GM19468 (cell line): Measurements from ENCODE around the gene HOXD8.

Experiments used
- ATAC-seq: cut with Tn5 transposase; IDR thresholded peaks from one replicate; pipeline ENCODE4 v1.9.1; 2021; ENCODE audit warnings: mild to moderate bottlenecking, moderate library complexity, moderate number of reproducible peaks; ENCODE audit not compliant: unreplicated experiment; ENCODE audit errors: extremely low read depth

HOXD8 gene

GRCh38 chr2:176126929-176127773, 2.4 kb upstream of the HOXD8 start:
- no peak for ATAC-seq

DNA sequence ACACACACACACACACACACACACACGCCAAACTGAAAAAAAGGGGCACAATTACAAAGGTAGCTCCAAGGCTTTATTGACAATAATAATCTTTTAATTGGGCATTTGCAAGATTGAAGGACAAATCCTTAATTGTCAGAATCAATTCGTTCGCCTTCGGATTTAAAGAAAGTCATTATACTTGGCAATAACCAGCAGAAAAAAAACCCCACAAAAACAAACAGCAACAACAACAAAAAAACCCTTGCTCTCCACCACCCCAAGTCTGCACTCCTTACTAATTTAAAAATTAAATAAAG, 1.8 kb upstream of the HOXD8 start:
- ATAC-seq: no peak

GRCh38 chr2:176128172-176128981, 1.1 kb upstream of the HOXD8 start:
- ATAC-seq: no peak

GRCh38 chr2:176129813-176130146, 275 bp downstream of the HOXD8 start:
- ATAC-seq: no peak

GRCh38 chr2:176130147-176130956, 847 bp downstream of the HOXD8 start:
- ATAC-seq: no peak

- ATAC-seq: no peak
Measured at GRCh38 chr2:176130957-176131847, 1.7 kb downstream of the HOXD8 start.

DNA sequence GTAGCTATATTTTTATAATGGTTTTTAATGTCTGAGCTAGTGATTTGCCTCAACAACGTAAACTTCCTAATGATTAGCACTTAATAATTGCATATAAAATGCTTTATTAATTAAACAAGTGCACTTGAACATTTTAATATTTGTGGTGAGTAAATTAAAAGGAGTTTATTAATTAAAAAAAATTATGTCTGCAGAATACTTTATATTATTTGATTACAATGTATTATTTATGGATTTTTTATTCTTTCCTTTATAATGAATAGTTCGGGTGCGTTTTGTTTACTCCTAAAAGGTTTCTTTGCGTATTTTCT, 2.3 kb downstream of the HOXD8 start:
- no peak for ATAC-seq

GRCh38 chr2:176132205-176133171, 3.0 kb downstream of the HOXD8 start:
- no peak for ATAC-seq

DNA sequence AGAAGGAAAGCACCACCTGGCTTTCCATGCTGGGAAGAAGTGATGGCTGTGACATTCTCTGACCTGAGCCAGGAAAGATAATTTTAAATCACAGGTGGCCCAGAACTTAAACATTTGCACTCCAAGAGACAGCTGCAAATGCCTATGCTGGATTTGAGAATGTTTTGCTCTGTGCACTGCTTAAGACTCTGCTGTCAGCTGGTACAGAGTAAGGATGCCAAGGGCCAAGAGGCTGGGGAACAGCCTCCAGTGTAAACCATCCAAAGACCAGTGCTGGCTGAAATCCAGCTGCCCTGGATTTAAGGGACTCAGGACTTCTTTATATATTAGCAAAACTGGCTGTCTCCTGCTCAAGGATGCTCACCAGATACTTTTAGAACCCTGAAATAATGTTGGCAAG, 3.9 kb downstream of the HOXD8 start:
- no peak for ATAC-seq

DNA sequence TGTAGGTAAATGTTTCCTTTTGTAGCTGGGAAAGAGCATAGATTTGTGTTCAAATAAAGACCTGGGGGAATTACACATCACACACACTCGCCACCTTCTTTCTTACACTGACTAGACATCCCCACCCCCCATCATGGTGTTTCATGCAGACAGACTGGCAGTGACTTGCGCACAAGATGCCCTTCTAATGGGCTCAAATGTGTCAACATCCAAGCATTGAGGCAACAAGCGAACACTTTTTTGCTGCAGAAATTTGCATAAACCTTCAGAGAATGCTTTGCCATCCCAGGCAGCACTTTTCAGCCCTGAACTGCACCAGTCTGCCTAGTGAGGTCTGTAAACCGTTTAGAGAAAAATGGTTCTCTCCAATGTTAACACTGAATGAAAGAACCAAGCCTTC, 4.5 kb downstream of the HOXD8 start:
- no peak for ATAC-seq

DNA sequence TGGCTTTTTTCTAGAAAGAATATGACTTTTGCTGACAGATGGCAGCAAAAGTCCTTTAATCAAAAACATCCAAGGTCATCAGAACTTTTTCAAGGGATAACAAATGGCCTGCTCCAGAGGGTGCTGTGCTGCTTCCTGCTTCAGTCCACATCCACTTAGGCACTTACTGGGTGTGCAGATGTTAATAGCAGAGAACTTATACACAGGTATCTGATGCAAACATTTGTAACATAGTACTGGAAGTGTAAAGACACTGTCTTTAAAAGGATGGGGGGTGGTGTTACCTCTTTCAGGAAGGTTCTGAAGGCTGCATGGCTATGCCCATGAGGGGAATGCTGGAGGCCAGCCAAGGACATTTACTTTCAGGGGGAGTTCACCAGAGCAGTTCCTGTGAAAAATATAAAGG, 5.5 kb downstream of the HOXD8 start:
- ATAC-seq: no peak

GRCh38 chr2:176136374-176137251, 7.1 kb downstream of the HOXD8 start:
- ATAC-seq: no peak

GRCh38 chr2:176137252-176137580, 7.7 kb downstream of the HOXD8 start:
- ATAC-seq: no peak

GRCh38 chr2:176137906-176138305, 8.4 kb downstream of the HOXD8 start:
- ATAC-seq: no peak

DNA sequence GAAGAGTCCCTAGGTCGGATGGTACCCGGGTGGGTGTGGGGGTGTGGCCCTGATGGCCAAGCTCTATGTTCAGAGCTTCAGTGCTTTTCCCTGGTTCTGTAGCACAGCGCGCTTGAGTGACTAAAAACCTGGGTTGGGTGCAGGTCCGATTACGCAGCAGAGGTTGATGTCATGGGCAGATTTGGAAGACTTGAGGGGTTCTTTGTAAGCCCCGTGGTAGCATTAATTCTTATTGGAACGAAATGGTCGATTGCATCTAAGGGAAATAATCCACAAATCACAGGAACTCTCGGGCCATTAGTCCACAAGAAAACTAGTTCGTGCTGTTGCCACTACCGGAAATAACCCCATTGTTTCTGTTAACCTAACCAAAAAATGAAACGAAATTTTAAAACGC, 9.0 kb downstream of the HOXD8 start:
- ATAC-seq: no peak

DNA sequence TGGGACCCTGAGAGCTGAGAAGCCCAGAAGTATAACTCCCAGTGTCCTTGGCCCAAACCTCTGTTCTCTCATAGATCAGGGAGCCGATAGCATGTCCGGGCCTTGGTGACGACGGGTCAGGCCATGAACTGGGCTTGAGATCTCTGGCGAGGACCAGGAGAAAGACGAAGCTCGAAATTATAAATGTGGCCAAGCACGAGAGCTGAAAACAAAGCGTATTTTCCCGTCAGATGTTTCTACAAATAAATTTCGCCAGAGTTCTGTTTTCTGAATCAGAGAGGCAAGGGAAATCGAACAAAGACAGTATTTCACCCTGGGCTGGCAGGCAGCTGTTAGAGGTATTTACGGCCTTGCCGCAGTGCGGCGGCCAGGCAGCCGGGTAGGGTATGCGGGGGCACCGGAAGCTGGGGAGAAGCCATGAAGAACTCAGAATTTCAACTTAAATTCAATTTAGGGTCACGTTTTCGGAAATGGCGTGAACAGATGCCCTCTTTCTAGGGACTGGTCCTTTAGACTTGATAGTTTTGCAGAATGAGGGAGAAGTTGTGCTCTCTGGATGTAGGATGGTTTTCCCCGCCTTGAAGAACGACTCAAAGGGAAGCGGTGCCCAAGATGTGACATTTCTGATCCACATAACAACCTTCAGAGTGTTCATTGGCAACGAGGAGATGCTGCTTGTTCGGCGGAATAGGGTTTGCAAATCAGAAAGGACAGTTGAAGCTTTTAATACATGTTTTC, 9.6 kb downstream of the HOXD8 start:
- ATAC-seq: no peak

DNA sequence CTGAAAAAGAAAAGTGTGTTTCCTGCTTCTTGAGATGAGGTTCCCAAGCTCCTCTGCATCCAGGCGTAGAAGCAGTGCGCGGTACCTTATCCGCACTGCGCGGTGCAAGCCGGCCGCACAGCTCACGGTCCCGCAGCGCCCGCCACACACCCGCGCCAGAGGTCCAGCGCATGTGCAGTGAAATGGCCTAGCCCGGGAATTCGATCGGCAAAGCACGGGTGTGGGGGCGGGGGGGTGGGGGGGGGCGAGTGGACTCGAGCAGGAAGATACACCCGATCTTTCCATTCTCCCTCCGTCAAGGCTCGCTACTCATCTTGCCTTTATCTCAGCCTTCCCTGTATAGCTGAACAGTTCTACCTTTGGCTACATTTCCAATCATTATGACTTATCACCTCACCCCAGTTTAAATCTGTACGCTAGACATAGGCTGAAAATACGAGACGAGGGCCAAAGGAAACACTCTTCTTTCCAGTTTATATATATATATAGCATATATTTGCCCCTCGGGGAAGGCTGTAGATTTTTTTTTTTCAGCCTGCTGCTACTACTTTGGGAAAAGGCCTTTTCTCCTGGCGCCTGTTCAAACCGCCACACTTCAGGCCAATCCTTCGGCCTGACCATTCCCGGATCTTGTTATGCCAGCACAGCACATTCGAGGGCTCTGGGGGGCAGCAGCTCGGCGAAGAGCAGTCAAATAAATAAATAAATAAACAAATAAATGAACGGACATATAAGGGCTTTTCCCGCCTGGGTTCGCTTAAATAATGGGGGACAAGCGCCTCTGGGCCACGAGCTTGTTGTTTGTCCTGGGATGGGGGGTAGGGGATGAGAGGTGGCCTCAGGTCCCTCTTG, 10.4 kb downstream of the HOXD8 start:
- ATAC-seq: no peak
